ENCODE results near the gene DENND4B.
A peak's percentile ranks its signal among the peaks of the same experiment; 100 is the strongest.

The DENND4B gene, protein sequence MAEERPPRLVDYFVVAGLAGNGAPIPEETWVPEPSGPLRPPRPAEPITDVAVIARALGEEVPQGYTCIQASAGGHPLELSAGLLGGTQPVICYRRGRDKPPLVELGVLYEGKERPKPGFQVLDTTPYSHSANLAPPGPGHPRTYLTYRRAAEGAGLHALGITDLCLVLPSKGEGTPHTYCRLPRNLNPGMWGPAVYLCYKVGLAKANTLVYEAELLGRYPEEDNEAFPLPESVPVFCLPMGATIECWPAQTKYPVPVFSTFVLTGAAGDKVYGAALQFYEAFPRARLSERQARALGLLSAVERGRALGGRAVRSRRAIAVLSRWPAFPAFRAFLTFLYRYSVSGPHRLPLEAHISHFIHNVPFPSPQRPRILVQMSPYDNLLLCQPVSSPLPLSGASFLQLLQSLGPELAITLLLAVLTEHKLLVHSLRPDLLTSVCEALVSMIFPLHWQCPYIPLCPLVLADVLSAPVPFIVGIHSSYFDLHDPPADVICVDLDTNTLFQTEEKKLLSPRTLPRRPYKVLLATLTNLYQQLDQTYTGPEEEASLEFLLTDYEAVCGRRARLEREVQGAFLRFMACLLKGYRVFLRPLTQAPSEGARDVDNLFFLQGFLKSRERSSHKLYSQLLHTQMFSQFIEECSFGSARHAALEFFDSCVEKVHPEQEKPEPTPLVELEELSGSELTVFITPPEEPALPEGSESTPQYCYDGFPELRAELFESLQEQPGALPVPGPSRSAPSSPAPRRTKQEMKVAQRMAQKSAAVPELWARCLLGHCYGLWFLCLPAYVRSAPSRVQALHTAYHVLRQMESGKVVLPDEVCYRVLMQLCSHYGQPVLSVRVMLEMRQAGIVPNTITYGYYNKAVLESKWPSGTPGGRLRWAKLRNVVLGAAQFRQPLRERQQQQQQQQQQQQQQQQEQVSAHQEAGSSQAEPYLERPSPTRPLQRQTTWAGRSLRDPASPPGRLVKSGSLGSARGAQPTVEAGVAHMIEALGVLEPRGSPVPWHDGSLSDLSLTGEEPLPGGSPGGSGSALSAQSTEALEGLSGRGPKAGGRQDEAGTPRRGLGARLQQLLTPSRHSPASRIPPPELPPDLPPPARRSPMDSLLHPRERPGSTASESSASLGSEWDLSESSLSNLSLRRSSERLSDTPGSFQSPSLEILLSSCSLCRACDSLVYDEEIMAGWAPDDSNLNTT (N-terminal part only)

DNA sequence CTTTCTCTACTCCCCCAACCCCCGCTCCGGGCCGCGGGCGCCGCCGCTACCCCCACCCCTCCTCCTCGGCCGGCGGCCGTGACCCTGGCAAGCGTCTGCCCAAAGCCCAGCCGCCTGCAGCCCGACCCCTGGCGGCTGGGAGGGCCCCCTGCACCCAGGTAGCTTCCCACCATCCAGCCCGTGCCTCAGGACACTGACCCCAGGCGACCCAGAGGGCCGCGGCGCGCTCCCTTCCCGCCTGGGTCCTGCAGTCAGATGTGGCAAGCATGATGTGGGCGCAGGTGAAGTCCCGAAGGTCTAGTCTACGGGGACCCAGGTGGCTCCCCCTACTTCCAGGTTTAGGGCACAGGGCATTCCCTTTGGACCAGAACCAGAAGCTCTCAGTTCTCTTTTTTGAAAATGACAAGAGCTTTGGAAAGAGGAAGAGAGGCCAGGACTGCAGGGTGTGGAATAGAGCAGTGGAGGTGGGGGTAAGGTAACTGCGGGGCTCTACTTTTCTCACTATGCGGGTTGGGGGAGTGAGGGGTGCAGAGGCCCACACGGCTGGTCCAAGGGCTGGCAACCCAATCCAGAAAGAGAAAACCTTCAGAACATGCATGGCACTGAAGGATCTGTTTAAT, at the start of gene DENND4B:
Gene DENND4B (minus strand): TSS at position 97 of the 620 bp plus-strand sequence. CDS start 2,344 bp downstream, outside the sequence.
- TF ChIP-seq, protein P1, sequence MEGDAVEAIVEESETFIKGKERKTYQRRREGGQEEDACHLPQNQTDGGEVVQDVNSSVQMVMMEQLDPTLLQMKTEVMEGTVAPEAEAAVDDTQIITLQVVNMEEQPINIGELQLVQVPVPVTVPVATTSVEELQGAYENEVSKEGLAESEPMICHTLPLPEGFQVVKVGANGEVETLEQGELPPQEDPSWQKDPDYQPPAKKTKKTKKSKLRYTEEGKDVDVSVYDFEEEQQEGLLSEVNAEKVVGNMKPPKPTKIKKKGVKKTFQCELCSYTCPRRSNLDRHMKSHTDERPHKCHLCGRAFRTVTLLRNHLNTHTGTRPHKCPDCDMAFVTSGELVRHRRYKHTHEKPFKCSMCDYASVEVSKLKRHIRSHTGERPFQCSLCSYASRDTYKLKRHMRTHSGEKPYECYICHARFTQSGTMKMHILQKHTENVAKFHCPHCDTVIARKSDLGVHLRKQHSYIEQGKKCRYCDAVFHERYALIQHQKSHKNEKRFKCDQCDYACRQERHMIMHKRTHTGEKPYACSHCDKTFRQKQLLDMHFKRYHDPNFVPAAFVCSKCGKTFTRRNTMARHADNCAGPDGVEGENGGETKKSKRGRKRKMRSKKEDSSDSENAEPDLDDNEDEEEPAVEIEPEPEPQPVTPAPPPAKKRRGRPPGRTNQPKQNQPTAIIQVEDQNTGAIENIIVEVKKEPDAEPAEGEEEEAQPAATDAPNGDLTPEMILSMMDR (IDR thresholded peaks at IDR 0.05; ENCODE audit: borderline replicate concordance, control extremely low read depth, extremely low read depth, insufficient read depth, missing control alignments) = peak; percentile 94
- DNase-seq (ENCODE audit: low spot score) = peak; percentile 95

DNA sequence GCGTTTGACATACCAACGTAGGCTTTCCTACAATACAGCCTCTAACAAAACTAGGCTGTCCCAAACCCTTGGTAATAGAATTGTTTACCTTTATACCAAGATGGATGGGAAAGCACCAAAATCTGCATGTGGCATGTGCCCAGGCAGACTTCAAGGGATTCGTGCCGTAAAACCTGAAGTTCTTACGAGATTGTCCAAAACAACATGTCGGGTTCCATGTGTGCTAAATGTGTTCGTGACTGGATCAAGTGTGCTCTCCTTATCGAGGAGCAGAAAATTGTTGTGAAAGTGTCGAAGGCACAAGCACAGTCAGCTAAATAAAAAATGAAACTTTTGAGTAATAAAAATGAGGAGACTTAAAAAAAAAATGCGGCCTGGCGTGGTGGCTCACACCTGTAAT, 49.1 kb upstream of the DENND4B start:
- TF ChIP-seq, protein P1 (IDR thresholded peaks at IDR 0.05; ENCODE audit: borderline replicate concordance, control extremely low read depth, extremely low read depth, insufficient read depth, missing control alignments) = no peak
- in situ Hi-C loops (cut with MboI; ENCODE audit: low sequenced_read_pairs, unreplicated experiment) = no loop called here
- DNase-seq (ENCODE audit: low spot score) = no peak

More for the DNA sequence above, at the start of gene DENND4B:
- in situ Hi-C loops (cut with MboI; ENCODE audit: low sequenced_read_pairs, unreplicated experiment) = no loop called here

DNA sequence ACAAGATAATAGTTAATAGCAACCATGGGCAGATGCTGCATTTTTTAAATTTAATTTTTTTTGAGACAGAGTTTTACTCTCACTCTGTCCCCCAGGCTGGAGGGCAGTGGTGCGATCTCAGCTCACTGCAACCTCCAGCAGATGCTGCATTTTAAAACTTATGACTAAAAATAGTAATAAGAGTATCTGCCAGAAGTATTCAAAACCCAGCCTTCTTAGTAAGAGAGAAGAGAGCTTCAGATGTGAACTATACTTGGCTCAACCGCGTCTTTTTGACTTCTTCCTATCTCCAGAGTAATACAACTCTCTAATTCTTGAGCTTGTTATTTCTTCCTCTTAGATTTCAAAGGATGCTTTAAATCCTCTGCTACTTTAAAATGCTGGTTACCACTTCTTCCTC, 48.7 kb upstream of the DENND4B start:
- no peak for DNase-seq (ENCODE audit: low spot score)
- TF ChIP-seq, protein P1 (IDR thresholded peaks at IDR 0.05; ENCODE audit: borderline replicate concordance, control extremely low read depth, extremely low read depth, insufficient read depth, missing control alignments) = no peak
- in situ Hi-C loops (cut with MboI; ENCODE audit: low sequenced_read_pairs, unreplicated experiment) = no loop called here

DNA sequence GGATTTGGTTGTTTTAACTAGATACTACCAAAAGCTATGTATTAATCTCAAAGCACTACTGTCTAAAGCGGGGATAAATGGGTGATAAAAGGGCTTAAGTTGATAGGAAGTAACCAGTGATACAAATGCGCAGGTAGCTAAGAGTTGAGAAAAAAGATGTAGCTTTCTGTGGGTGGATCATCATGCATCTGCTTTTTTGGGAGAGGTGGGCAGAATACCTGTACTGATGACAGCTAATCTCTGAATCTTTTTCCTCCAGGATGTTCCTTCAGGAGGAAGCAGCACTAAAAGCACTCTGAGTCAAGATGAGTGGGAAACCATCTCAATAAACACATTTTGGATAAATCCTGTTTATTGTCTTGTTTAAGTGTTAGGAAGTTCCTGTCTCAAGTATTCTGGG, 45.3 kb upstream of the DENND4B start:
- in situ Hi-C loops (cut with MboI; ENCODE audit: low sequenced_read_pairs, unreplicated experiment) = no loop called here
- TF ChIP-seq, protein P1 (IDR thresholded peaks at IDR 0.05; ENCODE audit: borderline replicate concordance, control extremely low read depth, extremely low read depth, insufficient read depth, missing control alignments) = no peak
- DNase-seq (ENCODE audit: low spot score) = no peak

DNA sequence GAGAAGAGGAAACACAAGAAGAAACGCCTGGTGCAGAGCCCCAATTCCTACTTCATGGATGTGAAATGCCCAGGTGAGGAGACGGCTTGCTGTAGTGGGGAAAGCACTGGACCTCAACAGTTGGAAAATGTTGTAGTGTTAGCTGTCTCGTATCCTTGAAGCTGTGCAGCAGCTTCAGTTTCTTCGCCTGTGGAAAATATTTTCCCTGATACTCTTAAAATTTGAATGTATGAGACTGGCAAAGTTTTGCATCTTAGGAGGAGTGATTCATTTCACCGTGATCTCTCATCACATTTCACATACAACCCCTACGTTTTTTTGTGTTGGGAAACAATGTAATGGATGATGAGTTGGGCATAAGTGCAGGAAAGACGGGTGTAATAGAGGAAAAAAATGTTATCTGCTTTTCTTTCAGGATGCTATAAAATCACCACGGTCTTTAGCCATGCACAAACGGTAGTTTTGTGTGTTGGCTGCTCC, 44.7 kb upstream of the DENND4B start:
- DNase-seq (ENCODE audit: low spot score) = no peak
- in situ Hi-C loops (cut with MboI; ENCODE audit: low sequenced_read_pairs, unreplicated experiment) = no loop called here
- TF ChIP-seq, protein P1 (IDR thresholded peaks at IDR 0.05; ENCODE audit: borderline replicate concordance, control extremely low read depth, extremely low read depth, insufficient read depth, missing control alignments) = no peak

All from GM13976 (cell line).